HEK293 (cell line): Measurements from ENCODE around the gene ASXL1.

ENCODE experiments used
- MEIS1 ChIP-seq: sonication (generic); formaldehyde crosslinking; IDR thresholded peaks from 2 replicates; pipeline ENCODE4 v1.8.1; 2022; ENCODE audit warnings: missing genetic modification reagents, mild to moderate bottlenecking, borderline replicate concordance
- SP2 ChIP-seq: fragments of 450-650 bp; formaldehyde crosslinking; IDR thresholded peaks from 2 replicates; pipeline ENCODE4 v1.5.1; 2016; ENCODE audit warnings: missing biosample characterization, missing genetic modification characterization
- ZNF169 ChIP-seq: fragments of 450-650 bp; formaldehyde crosslinking; IDR thresholded peaks from 2 replicates; pipeline ENCODE4 v1.5.1; 2016; ENCODE audit warnings: missing biosample characterization, missing genetic modification characterization
- ZNF24 ChIP-seq: fragments of 450-650 bp; formaldehyde crosslinking; IDR thresholded peaks from 2 replicates; pipeline ENCODE4 v1.5.1; 2016; ENCODE audit warnings: missing biosample characterization, missing genetic modification characterization
- ZNF274 ChIP-seq, 2 experiments: fragments of 200-500 bp in 1 of 2; fragments of 450-650 bp in 1 of 2; sonication (Bioruptor generic) in 1 of 2; formaldehyde crosslinking in 1 of 2; IDR thresholded peaks; 2 replicates each; pipeline versions ENCODE4 v1.5.1 to v1.6.1; 2014 to 2016; ENCODE audit warnings: borderline replicate concordance in 1 of 2, inconsistent platforms in 1 of 2, low read length in 1 of 2, missing biosample characterization in 1 of 2, missing genetic modification characterization in 1 of 2
- ZNF37A ChIP-seq: fragments of 450-650 bp; IDR thresholded peaks from 2 replicates; pipeline ENCODE4 v1.5.1; 2018; ENCODE audit warnings: missing biosample characterization, missing genetic modification characterization
- ZNF416 ChIP-seq: fragments of 450-650 bp; formaldehyde crosslinking; IDR thresholded peaks from 2 replicates; pipeline ENCODE4 v1.5.1; 2016; ENCODE audit warnings: missing biosample characterization, missing genetic modification characterization
- TF ChIP-seq, protein P1 (sequence below): fragments of 450-650 bp; formaldehyde crosslinking; IDR thresholded peaks from 2 replicates; pipeline ENCODE4 v1.5.1; 2016; ENCODE audit warnings: missing biosample characterization, missing genetic modification characterization
- TF ChIP-seq, protein P2 (sequence below): fragments of 450-650 bp; formaldehyde crosslinking; IDR thresholded peaks from 2 replicates; pipeline ENCODE4 v1.5.1; 2016; ENCODE audit warnings: missing biosample characterization, missing genetic modification characterization, low read depth
- TF ChIP-seq, protein P3 (sequence below): fragments of 450-650 bp; formaldehyde crosslinking; IDR thresholded peaks from 2 replicates; pipeline ENCODE4 v1.5.1; 2016; ENCODE audit warnings: missing biosample characterization, missing genetic modification characterization
- TF ChIP-seq, protein P4 (sequence below): sonication (generic); formaldehyde crosslinking; IDR thresholded peaks from 2 replicates; pipeline ENCODE4 v1.8.1; 2022; ENCODE audit warnings: mild to moderate bottlenecking, moderate library complexity, missing genetic modification reagents
- TF ChIP-seq, protein P5 (sequence below): fragments of 450-650 bp; formaldehyde crosslinking; IDR thresholded peaks from 2 replicates; pipeline ENCODE4 v1.5.1; 2017; ENCODE audit warnings: missing biosample characterization, mild to moderate bottlenecking, missing genetic modification characterization, moderate library complexity
- TF ChIP-seq, protein P6 (sequence below): fragments of 450-650 bp; formaldehyde crosslinking; optimal IDR thresholded peaks from 2 replicates; pipeline ENCODE3; 2016; ENCODE audit warnings: missing biosample characterization, mild to moderate bottlenecking, missing genetic modification characterization

DNA sequence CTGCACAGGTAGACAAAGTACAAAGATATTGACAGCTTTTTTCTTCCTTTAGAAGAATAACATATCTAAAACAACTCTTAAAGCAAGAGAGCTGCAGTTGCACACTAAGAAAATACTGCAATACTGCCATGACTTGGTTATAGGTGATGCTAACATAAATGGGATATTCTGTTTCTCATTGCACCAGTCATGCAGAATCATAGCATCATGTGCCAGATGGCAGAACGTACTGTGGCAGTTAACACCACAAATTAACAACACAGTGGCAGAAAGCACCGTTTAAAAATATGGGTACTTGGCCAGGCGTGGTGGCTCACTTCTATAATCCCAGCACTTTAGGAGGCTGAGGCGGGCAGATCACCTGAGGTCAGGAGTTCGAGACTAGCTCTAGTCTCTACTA, 7.4 kb downstream of the ASXL1 start:
- TF ChIP-seq, protein P1, sequence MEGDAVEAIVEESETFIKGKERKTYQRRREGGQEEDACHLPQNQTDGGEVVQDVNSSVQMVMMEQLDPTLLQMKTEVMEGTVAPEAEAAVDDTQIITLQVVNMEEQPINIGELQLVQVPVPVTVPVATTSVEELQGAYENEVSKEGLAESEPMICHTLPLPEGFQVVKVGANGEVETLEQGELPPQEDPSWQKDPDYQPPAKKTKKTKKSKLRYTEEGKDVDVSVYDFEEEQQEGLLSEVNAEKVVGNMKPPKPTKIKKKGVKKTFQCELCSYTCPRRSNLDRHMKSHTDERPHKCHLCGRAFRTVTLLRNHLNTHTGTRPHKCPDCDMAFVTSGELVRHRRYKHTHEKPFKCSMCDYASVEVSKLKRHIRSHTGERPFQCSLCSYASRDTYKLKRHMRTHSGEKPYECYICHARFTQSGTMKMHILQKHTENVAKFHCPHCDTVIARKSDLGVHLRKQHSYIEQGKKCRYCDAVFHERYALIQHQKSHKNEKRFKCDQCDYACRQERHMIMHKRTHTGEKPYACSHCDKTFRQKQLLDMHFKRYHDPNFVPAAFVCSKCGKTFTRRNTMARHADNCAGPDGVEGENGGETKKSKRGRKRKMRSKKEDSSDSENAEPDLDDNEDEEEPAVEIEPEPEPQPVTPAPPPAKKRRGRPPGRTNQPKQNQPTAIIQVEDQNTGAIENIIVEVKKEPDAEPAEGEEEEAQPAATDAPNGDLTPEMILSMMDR (tag by site-specific recombination) = no peak
- TF ChIP-seq ZNF24 = no peak
- TF ChIP-seq, protein P2, sequence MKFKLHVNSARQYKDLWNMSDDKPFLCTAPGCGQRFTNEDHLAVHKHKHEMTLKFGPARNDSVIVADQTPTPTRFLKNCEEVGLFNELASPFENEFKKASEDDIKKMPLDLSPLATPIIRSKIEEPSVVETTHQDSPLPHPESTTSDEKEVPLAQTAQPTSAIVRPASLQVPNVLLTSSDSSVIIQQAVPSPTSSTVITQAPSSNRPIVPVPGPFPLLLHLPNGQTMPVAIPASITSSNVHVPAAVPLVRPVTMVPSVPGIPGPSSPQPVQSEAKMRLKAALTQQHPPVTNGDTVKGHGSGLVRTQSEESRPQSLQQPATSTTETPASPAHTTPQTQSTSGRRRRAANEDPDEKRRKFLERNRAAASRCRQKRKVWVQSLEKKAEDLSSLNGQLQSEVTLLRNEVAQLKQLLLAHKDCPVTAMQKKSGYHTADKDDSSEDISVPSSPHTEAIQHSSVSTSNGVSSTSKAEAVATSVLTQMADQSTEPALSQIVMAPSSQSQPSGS (tag by site-specific recombination) = no peak
- no peak for TF ChIP-seq SP2 (tag by site-specific recombination)
- TF ChIP-seq, protein P3, sequence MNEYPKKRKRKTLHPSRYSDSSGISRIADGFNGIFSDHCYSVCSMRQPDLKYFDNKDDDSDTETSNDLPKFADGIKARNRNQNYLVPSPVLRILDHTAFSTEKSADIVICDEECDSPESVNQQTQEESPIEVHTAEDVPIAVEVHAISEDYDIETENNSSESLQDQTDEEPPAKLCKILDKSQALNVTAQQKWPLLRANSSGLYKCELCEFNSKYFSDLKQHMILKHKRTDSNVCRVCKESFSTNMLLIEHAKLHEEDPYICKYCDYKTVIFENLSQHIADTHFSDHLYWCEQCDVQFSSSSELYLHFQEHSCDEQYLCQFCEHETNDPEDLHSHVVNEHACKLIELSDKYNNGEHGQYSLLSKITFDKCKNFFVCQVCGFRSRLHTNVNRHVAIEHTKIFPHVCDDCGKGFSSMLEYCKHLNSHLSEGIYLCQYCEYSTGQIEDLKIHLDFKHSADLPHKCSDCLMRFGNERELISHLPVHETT (tag by site-specific recombination) = no peak
- TF ChIP-seq, protein P4, sequence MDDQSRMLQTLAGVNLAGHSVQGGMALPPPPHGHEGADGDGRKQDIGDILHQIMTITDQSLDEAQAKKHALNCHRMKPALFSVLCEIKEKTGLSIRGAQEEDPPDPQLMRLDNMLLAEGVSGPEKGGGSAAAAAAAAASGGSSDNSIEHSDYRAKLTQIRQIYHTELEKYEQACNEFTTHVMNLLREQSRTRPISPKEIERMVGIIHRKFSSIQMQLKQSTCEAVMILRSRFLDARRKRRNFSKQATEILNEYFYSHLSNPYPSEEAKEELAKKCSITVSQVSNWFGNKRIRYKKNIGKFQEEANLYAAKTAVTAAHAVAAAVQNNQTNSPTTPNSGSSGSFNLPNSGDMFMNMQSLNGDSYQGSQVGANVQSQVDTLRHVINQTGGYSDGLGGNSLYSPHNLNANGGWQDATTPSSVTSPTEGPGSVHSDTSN = no peak
- TF ChIP-seq, protein P5, sequence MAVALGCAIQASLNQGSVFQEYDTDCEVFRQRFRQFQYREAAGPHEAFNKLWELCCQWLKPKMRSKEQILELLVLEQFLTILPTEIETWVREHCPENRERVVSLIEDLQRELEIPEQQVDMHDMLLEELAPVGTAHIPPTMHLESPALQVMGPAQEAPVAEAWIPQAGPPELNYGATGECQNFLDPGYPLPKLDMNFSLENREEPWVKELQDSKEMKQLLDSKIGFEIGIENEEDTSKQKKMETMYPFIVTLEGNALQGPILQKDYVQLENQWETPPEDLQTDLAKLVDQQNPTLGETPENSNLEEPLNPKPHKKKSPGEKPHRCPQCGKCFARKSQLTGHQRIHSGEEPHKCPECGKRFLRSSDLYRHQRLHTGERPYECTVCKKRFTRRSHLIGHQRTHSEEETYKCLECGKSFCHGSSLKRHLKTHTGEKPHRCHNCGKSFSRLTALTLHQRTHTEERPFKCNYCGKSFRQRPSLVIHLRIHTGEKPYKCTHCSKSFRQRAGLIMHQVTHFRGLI (tag by site-specific recombination) = no peak
- no peak for TF ChIP-seq ZNF274 (IDR thresholded peaks at IDR 0.05; ENCODE audit: low read length)
- no peak for TF ChIP-seq ZNF274 (tag by site-specific recombination; IDR thresholded peaks at IDR 0.05; ENCODE audit: borderline replicate concordance)
- TF ChIP-seq ZNF37A (tag by site-specific recombination) = no peak
- no peak for TF ChIP-seq ZNF169 (tag by site-specific recombination)
- no peak for TF ChIP-seq MEIS1
- TF ChIP-seq ZNF416 (tag by site-specific recombination) = no peak
- TF ChIP-seq, protein P6, sequence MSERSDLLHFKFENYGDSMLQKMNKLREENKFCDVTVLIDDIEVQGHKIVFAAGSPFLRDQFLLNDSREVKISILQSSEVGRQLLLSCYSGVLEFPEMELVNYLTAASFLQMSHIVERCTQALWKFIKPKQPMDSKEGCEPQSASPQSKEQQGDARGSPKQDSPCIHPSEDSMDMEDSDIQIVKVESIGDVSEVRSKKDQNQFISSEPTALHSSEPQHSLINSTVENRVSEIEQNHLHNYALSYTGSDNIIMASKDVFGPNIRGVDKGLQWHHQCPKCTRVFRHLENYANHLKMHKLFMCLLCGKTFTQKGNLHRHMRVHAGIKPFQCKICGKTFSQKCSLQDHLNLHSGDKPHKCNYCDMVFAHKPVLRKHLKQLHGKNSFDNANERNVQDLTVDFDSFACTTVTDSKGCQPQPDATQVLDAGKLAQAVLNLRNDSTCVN = no peak
